H1 (cell line): ENCODE data around the gene DYNLRB2. TPM values are rescaled to one million over a fixed set of nuclear protein-coding genes. Genes with fewer than 3 reads are reported as not detected.

ENCODE experiments used
- CTCF ChIA-PET: fragments of 300-600 bp; sonication (Branson Sonifier 250); formaldehyde crosslinking; loops from one replicate; lab custom pipeline; 2021; ENCODE audit not compliant: partially characterized antibody; lab: Charles Lee
- POLR2A ChIA-PET: fragments of 300-600 bp; sonication (Branson Sonifier 250); formaldehyde crosslinking; loops from one replicate; lab custom pipeline; 2021; ENCODE audit warnings: inconsistent platforms; ENCODE audit not compliant: partially characterized antibody; lab: Charles Lee
- DNase-seq, 2 experiments: peaks; one replicate each; pipeline versions ENCODE4 v3.0.0 to v3.0.0-alpha.2; 2010 to 2022; ENCODE audit warnings: low spot score in 2 of 2, low read depth in 1 of 2, mixed read lengths in 1 of 2
- FAIRE-seq: peaks from 2 replicates; lab custom pipeline; 2011; peaks lifted over from hg19 to GRCh38; lab: Jason Lieb, UNC
- H2AFZ ChIP-seq: 2 replicates; pipeline ENCODE4 v1.8.1; 2012; ENCODE audit warnings: low read length, inconsistent platforms
- H2AK5ac ChIP-seq: 2 replicates; pipeline ENCODE4 v1.6.1; 2013; ENCODE audit warnings: low read depth, low read length
- H2BK120ac ChIP-seq: replicated peaks from 2 replicates; pipeline ENCODE3; 2013; ENCODE audit warnings: low read depth, low read length, inconsistent platforms
- H2BK12ac ChIP-seq: 2 replicates; pipeline ENCODE4 v1.6.1; 2013; ENCODE audit warnings: low read depth, low read length
- H2BK15ac ChIP-seq: 2 replicates; pipeline ENCODE4 v1.6.1; 2013; ENCODE audit warnings: low read length
- H2BK20ac ChIP-seq: 2 replicates; pipeline ENCODE4 v1.6.1; 2013; ENCODE audit warnings: low read length
- H2BK5ac ChIP-seq: 2 replicates; pipeline ENCODE4 v1.6.1; 2013; ENCODE audit warnings: low read depth, low read length
- H3K14ac ChIP-seq: 2 replicates; pipeline ENCODE4 v1.6.1; 2013; ENCODE audit warnings: inconsistent platforms; ENCODE audit not compliant: insufficient read length
- H3K18ac ChIP-seq: 2 replicates; pipeline ENCODE4 v1.6.1; 2013; ENCODE audit warnings: low read length; ENCODE audit errors: extremely low read depth
- H3K23ac ChIP-seq: 2 replicates; pipeline ENCODE4 v1.6.1; 2013; ENCODE audit warnings: inconsistent platforms; ENCODE audit not compliant: insufficient read length
- H3K23me2 ChIP-seq: 2 replicates; pipeline ENCODE4 v1.6.1; 2013; ENCODE audit warnings: low read depth, low read length
- H3K27ac ChIP-seq: 2 replicates; pipeline ENCODE4 v1.6.1; 2011; ENCODE audit warnings: low read depth, low read length, inconsistent platforms
- H3K27me3 ChIP-seq, 4 experiments: replicated peaks in 1 of 4; 1 replicate in 1 of 4; 2 replicates in 3 of 4; pipeline versions ENCODE4 v1.6.1 to v1.8.1; 2011 to 2013; ENCODE audit warnings: low read length in 3 of 4, mild to moderate bottlenecking in 3 of 4, inconsistent platforms in 2 of 4, mixed read lengths in 2 of 4, moderate library complexity in 1 of 4; ENCODE audit not compliant: control insufficient read depth in 3 of 4, insufficient read depth in 3 of 4; ENCODE audit errors: extremely low read depth in 1 of 4
- H3K36me3 ChIP-seq, 4 experiments: 2 replicates each; pipeline versions ENCODE4 v1.6.1 to v1.8.1; 2011 to 2013; ENCODE audit warnings: mild to moderate bottlenecking in 4 of 4, low read length in 3 of 4, moderate library complexity in 2 of 4, control low read depth in 1 of 4, inconsistent platforms in 1 of 4; ENCODE audit not compliant: insufficient read depth in 4 of 4, control insufficient read depth in 2 of 4
- H3K4ac ChIP-seq: replicated peaks from 2 replicates; pipeline ENCODE3; 2013; ENCODE audit warnings: low read length, low read depth, mixed read lengths, inconsistent platforms; ENCODE audit not compliant: insufficient read length
- H3K4me1 ChIP-seq, 4 experiments: replicated peaks in 1 of 4; 1 replicate in 1 of 4; 2 replicates in 3 of 4; pipeline versions ENCODE4 v1.6.1 to v1.8.1; 2011 to 2013; ENCODE audit warnings: low read length in 3 of 4, inconsistent platforms in 2 of 4, mixed read lengths in 1 of 4; ENCODE audit not compliant: insufficient read depth in 4 of 4, control insufficient read depth in 3 of 4
- H3K4me2 ChIP-seq, 2 experiments: 2 replicates each; pipeline versions ENCODE4 v1.6.1 to v1.8.1; 2011 to 2013; ENCODE audit warnings: low read depth in 2 of 2, low read length in 2 of 2, control low read depth in 1 of 2, inconsistent platforms in 1 of 2, mild to moderate bottlenecking in 1 of 2; ENCODE audit not compliant: insufficient read depth in 1 of 2
- H3K4me3 ChIP-seq, 4 experiments: fragments of 200-600, 300-600 bp in 1 of 4; sonication (generic), shearing (Covaris generic), sonication (Bioruptor Twin) in 1 of 4; 2 replicates each; pipeline versions ENCODE4 v1.5.1 to v1.8.1; 2011 to 2016; ENCODE audit warnings: low read length in 4 of 4, low read depth in 3 of 4, control low read depth in 2 of 4, inconsistent platforms in 2 of 4, mild to moderate bottlenecking in 2 of 4, mixed read lengths in 1 of 4, moderate library complexity in 1 of 4; ENCODE audit not compliant: insufficient read depth in 2 of 4; ENCODE audit errors: extremely low read depth in 1 of 4
- H3K56ac ChIP-seq: replicated peaks from 2 replicates; pipeline ENCODE3; 2013; ENCODE audit warnings: low read depth, mild to moderate bottlenecking, mixed read lengths, low read length, inconsistent platforms; ENCODE audit not compliant: insufficient read length
- H3K79me1 ChIP-seq: 2 replicates; pipeline ENCODE4 v1.6.1; 2013; ENCODE audit warnings: low read depth, low read length, control low read depth
- H3K79me2 ChIP-seq, 2 experiments: 2 replicates each; pipeline versions ENCODE4 v1.6.1 to v1.8.1; 2012 to 2013; ENCODE audit warnings: low read length in 2 of 2, mild to moderate bottlenecking in 2 of 2, inconsistent platforms in 1 of 2; ENCODE audit not compliant: insufficient read depth in 2 of 2, control insufficient read depth in 1 of 2
- H3K9ac ChIP-seq, 4 experiments: replicated peaks in 1 of 4; 1 replicate in 1 of 4; 2 replicates in 3 of 4; pipeline versions ENCODE4 v1.6.1 to v1.8.1; 2011 to 2013; ENCODE audit warnings: low read depth in 3 of 4, low read length in 3 of 4, control low read depth in 2 of 4, mild to moderate bottlenecking in 2 of 4, moderate library complexity in 2 of 4, inconsistent platforms in 1 of 4; ENCODE audit errors: extremely low read depth in 1 of 4
- H3K9me3 ChIP-seq, 2 experiments: 2 replicates each; pipeline versions ENCODE4 v1.6.1 to v1.8.1; 2012 to 2013; ENCODE audit warnings: mild to moderate bottlenecking in 2 of 2, moderate library complexity in 2 of 2, control low read depth in 1 of 2, inconsistent platforms in 1 of 2, low read depth in 1 of 2, low read length in 1 of 2, mixed read lengths in 1 of 2; ENCODE audit not compliant: insufficient read depth in 2 of 2
- H4K20me1 ChIP-seq, 2 experiments: replicated peaks in 1 of 2; 2 replicates each; pipeline versions ENCODE3 to v1.8.1; 2011 to 2013; ENCODE audit warnings: inconsistent platforms in 2 of 2, low read length in 2 of 2, mild to moderate bottlenecking in 1 of 2; ENCODE audit not compliant: insufficient read depth in 2 of 2, control insufficient read depth in 1 of 2
- H4K5ac ChIP-seq: 2 replicates; pipeline ENCODE4 v1.6.1; 2013; ENCODE audit warnings: low read length, low read depth, mixed read lengths, inconsistent platforms; ENCODE audit not compliant: insufficient read length
- H4K8ac ChIP-seq: 2 replicates; pipeline ENCODE4 v1.8.0; 2013; ENCODE audit warnings: mild to moderate bottlenecking, moderate library complexity, low read length, inconsistent platforms; ENCODE audit not compliant: insufficient read depth; ENCODE audit errors: extremely low read depth
- H4K91ac ChIP-seq: replicated peaks from 2 replicates; pipeline ENCODE3; 2013; ENCODE audit warnings: low read length, mixed read lengths, inconsistent platforms; ENCODE audit not compliant: insufficient read length
- BRCA1 ChIP-seq: IDR thresholded peaks from 2 replicates; pipeline ENCODE4 v1.6.1; 2012; ENCODE audit warnings: low read depth, low read length, improper control_type of control experiment
- CHD1 ChIP-seq: IDR thresholded peaks from 2 replicates; pipeline ENCODE4 v1.6.1; 2012; ENCODE audit warnings: low read depth, low read length, improper control_type of control experiment
- CTBP2 ChIP-seq: IDR thresholded peaks from 2 replicates; pipeline ENCODE4 v1.7.0; 2011; ENCODE audit warnings: borderline replicate concordance, mild to moderate bottlenecking, moderate library complexity, mixed read lengths, low read length; ENCODE audit not compliant: insufficient read depth, insufficient read length
- CTCF ChIP-seq, 3 experiments: IDR thresholded peaks; 1 replicate in 2 of 3; 2 replicates in 1 of 3; pipeline versions ENCODE4 v1.5.1 to v1.6.1; 2011; ENCODE audit warnings: low read length in 3 of 3, mild to moderate bottlenecking in 3 of 3, inconsistent platforms in 2 of 3, low read depth in 1 of 3, moderate library complexity in 1 of 3; ENCODE audit not compliant: insufficient read depth in 1 of 3; ENCODE audit errors: control extremely low read depth in 1 of 3
- EGR1 ChIP-seq: IDR thresholded peaks from 2 replicates; pipeline ENCODE4 v1.6.1; 2011; ENCODE audit warnings: low read depth, low read length, borderline replicate concordance
- MAFK ChIP-seq: IDR thresholded peaks from 2 replicates; pipeline ENCODE4 v1.6.1; 2012; ENCODE audit warnings: low read depth, mild to moderate bottlenecking, improper control_type of control experiment, low read length
- PHF8 ChIP-seq: fragments of 200-600 bp; sonication (generic); conservative IDR thresholded peaks from 2 replicates; pipeline ENCODE4 v1.7.1; 2012; ENCODE audit warnings: low read depth, mild to moderate bottlenecking, inconsistent platforms, low read length, moderate library complexity
- SIX5 ChIP-seq: IDR thresholded peaks from 2 replicates; pipeline ENCODE4 v1.6.1; 2011; ENCODE audit warnings: mild to moderate bottlenecking, low read depth, low read length
- TAF7 ChIP-seq: optimal IDR thresholded peaks from 2 replicates; pipeline ENCODE3; 2011; ENCODE audit warnings: low read depth, mild to moderate bottlenecking, inconsistent platforms, low read length, moderate library complexity, borderline replicate concordance
- USF2 ChIP-seq: IDR thresholded peaks from 2 replicates; pipeline ENCODE4 v1.6.1; 2011; ENCODE audit warnings: low read length, improper control_type of control experiment
- polyA plus RNA-seq, 7 experiments: library from polyadenylated mRNA; depleted of rRNA in 3 of 7; stranded (reverse) in 5 of 7; unstranded in 2 of 7; fragments of >200 nt in 5 of 7; fragments of 200-250 nt in 2 of 7; gene quantifications; 1 replicate in 5 of 7; 2 replicates in 1 of 7; 4 replicates in 1 of 7; pipeline versions ENCODE4 v1.2.1 to v1.2.3, GENCODE V29; 2011 to 2013; ENCODE audit warnings: missing spikeins in 2 of 7, mixed read lengths in 2 of 7
- total RNA-seq: library from RNA; stranded (reverse); fragmentation: NEBNext Ultra II Directional; extraction: Animal tissue kit (Norgen Biotek cat#: 25700); gene quantifications from 2 replicates; pipeline ENCODE4 v1.2.1, GENCODE V29; 2021
- TF ChIP-seq, protein P1 (sequence below): IDR thresholded peaks from 2 replicates; pipeline ENCODE4 v1.6.1; 2012; ENCODE audit warnings: inconsistent platforms

The DYNLRB2 gene
- total and polyA plus RNA-seq, 2 of the 8 experiments (the other 6 are each of a cell fraction or from before 2014, with no cell fraction given), result not detected

- ChIA-PET POLR2A (no interaction called here), CTCF (no interaction called here)
- Histone ChIP-seq H3K27ac (no peak overlapping the region), H3K4me1 (no peaks in the 10 kb centered on the region), H3K27me3 (no peaks in the 10 kb centered on the region), H4K20me1 (no peaks in the 10 kb centered on the region), H2BK15ac (no peak overlapping the region), H3K56ac (no peak overlapping the region), H2BK12ac (no peak overlapping the region), H4K8ac (no peak overlapping the region), H2AK5ac (no peak overlapping the region), H2BK120ac (no peak overlapping the region), H2AFZ (no peak overlapping the region), H4K5ac (no peak overlapping the region), H3K14ac (no peak overlapping the region), H3K36me3 (no peaks in the 10 kb centered on the region), H3K9ac (no peak overlapping the region), H3K4me2 (no peak overlapping the region), H3K79me2 (no peaks in the 10 kb centered on the region), H3K4me3 (no peak overlapping the region), H2BK5ac (no peak overlapping the region), H4K91ac (no peak overlapping the region), H3K9me3 (peaks cover 26 to 45% of the 10 kb centered on the region in 2 experiments; a peak in 3 of 4 replicates), H3K23me2 (no peaks in the 10 kb centered on the region), H3K4ac (no peak overlapping the region), H3K23ac (no peak overlapping the region), H3K18ac (no peak overlapping the region), H2BK20ac (no peak overlapping the region), H3K79me1 (no peaks in the 10 kb centered on the region)
- FAIRE-seq, result no peak
- no peak for DNase-seq
- TF ChIP-seq MAFK (no peak), EGR1 (no peak), CTBP2 (no peak), TAF7 (no peak), BRCA1 (no peak), SIX5 (no peak), CTCF (IDR thresholded peaks at IDR 0.05; ENCODE audit: control extremely low read depth in 1 of 3, insufficient read depth in 1 of 3, low read depth in 1 of 3, low read length in 3 of 3) (no peak), PHF8 (no peak), USF2 (no peak), CHD1 (no peak)
- TF ChIP-seq, protein P1, sequence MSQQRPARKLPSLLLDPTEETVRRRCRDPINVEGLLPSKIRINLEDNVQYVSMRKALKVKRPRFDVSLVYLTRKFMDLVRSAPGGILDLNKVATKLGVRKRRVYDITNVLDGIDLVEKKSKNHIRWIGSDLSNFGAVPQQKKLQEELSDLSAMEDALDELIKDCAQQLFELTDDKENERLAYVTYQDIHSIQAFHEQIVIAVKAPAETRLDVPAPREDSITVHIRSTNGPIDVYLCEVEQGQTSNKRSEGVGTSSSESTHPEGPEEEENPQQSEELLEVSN, result no peak
These were observed 45.7 kb downstream of the DYNLRB2 start for GRCh38 chr16:80586476-80586875.
